ENCODE data around the gene EVA1C.

- TF ChIP-seq, protein P1, sequence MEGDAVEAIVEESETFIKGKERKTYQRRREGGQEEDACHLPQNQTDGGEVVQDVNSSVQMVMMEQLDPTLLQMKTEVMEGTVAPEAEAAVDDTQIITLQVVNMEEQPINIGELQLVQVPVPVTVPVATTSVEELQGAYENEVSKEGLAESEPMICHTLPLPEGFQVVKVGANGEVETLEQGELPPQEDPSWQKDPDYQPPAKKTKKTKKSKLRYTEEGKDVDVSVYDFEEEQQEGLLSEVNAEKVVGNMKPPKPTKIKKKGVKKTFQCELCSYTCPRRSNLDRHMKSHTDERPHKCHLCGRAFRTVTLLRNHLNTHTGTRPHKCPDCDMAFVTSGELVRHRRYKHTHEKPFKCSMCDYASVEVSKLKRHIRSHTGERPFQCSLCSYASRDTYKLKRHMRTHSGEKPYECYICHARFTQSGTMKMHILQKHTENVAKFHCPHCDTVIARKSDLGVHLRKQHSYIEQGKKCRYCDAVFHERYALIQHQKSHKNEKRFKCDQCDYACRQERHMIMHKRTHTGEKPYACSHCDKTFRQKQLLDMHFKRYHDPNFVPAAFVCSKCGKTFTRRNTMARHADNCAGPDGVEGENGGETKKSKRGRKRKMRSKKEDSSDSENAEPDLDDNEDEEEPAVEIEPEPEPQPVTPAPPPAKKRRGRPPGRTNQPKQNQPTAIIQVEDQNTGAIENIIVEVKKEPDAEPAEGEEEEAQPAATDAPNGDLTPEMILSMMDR (conservative IDR thresholded peaks at IDR 0.05 in 1 of 2, IDR thresholded peaks at IDR 0.05 in 1 of 2; ENCODE audit: extremely low read depth in 1 of 2, insufficient read depth in 1 of 2, low read depth in 1 of 2, low read length in 2 of 2), result no peak
- no peak for TF ChIP-seq EZH2 (IDR thresholded peaks at IDR 0.05; ENCODE audit: borderline replicate concordance, low read length)
Observed at GRCh38 chr21:32496568-32496967, 84.1 kb downstream of the EVA1C start.
